Large intestine (tissue), 3 donors: ENCODE data around the gene TPO. TPM values are rescaled to one million over a fixed set of nuclear protein-coding genes. Genes with fewer than 3 reads are reported as not detected.
"Not testable (repeated sequence)": the region's sequence is repeated elsewhere in the genome, so short reads cannot be mapped to it uniquely, and the experiment has no call there.

Experiments used
- DNase-seq, 2 donors: peaks; one replicate each; pipeline versions ENCODE4 v3.0.0 to v3.0.0-alpha.2; 2013
- H3K27ac ChIP-seq: one replicate; pipeline ENCODE4 v1.5.1; 2013; ENCODE audit warnings: low read length
- H3K27me3 ChIP-seq: 2 replicates; pipeline ENCODE4 v1.6.1; 2013; ENCODE audit warnings: low read length; ENCODE audit not compliant: control insufficient read depth, insufficient read depth
- H3K36me3 ChIP-seq: 2 replicates; pipeline ENCODE4 v1.6.1; 2013; ENCODE audit warnings: low read length; ENCODE audit not compliant: control insufficient read depth, insufficient read depth
- H3K4me1 ChIP-seq: one replicate; pipeline ENCODE4 v1.6.1; 2013; ENCODE audit warnings: low read length; ENCODE audit not compliant: control insufficient read depth, insufficient read depth
- H3K4me3 ChIP-seq: one replicate; pipeline ENCODE4 v1.5.1; 2013; ENCODE audit warnings: low read length
- H3K9me3 ChIP-seq: one replicate; pipeline ENCODE4 v1.6.1; 2013; ENCODE audit warnings: mild to moderate bottlenecking, low read depth, low read length, moderate library complexity; ENCODE audit not compliant: control insufficient read depth
- WGBS: methylation state at CpG from one replicate; pipeline ENCODE4 v1.1.5; 2013; ENCODE audit warnings: low lambda C conversion rate; ENCODE audit not compliant: insufficient coverage; 5-methylcytosine and 5-hydroxymethylcytosine counted together
- polyA plus RNA-seq: library from polyadenylated mRNA; unstranded; fragments of 120-200 nt; gene quantifications from one replicate; pipeline ENCODE4 v1.2.1, GENCODE V29; 2013

The TPO gene
- polyA plus RNA-seq, 1 donor, result 0.30 TPM

- Histone ChIP-seq H3K27me3 (no peaks in the 10 kb centered on the region), H3K4me3 (no peak overlapping the region), H3K4me1 (no peaks in the 10 kb centered on the region), H3K27ac (no peak overlapping the region), H3K36me3 (no peaks in the 10 kb centered on the region), H3K9me3 (no peaks in the 10 kb centered on the region)
- WGBS, result no CpG with 5 or more reads among the region's 36 CpGs
- DNase-seq, result no peak
These were observed 99.3 kb downstream of the TPO start for GRCh38 chr2:1512321-1513289.

DNA sequence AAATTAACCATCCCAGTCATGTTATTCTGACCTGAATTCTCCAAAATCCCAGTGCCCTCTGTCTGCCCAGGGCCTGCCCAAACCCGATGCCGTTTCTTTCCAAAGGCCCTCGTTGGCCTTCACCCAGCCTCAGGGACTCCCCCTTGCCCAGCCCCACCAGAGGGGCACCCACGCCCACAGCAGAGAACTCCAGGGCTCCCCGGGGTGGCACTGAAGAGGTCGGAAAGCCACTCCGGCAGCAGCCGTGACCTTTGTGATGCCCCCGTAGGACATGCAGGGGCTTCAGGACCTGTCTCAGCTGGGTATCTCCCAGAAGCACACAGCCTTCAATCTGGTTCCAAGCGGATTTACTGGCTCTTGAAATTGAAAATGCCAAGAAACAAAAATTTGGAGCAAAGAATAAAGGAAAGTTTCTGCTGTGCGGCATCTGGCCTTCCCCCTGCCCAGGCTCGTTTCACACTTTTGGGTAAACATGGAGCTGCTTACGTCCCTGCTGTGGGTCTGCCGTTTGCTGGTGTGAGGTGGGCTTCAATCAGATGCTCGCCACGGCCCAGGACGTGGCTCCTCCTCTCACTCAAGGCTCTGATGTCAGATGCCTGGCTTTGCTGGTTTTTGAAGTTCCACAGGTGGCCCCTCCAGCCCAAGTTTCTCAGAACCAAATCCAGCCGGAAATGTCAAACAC, 101.3 kb downstream of the TPO start:
- no peaks in the 10 kb centered on the region for H3K4me1 ChIP-seq
- no CpG with 5 or more reads among the region's 18 CpGs for WGBS
- H3K36me3 ChIP-seq, result no peaks in the 10 kb centered on the region
- no peaks in the 10 kb centered on the region for H3K9me3 ChIP-seq
- H3K27ac ChIP-seq, result no peak overlapping the region
- DNase-seq, result no peak
- H3K27me3 ChIP-seq, result no peaks in the 10 kb centered on the region
- no peak overlapping the region for H3K4me3 ChIP-seq

DNA sequence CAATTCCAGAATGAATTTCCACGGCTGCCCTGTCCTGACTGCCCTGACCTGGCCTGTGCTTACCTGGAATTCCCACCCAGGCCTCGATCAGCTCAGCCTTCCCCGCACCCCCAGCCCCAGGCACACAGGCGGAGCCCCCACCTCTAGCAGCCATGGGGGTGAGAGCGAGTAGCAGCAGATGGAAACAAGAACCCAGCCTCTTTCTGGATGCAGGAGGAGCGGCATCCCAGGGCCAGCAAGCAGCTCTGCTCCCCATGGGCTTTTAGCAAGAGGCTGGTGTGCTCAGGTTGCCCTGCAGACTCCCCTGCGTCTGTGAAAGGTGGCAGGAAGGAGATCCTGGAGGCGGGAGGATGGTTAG, 101.8 kb downstream of the TPO start:
- no peaks in the 10 kb centered on the region for H3K36me3 ChIP-seq
- H3K4me1 ChIP-seq, result no peaks in the 10 kb centered on the region
- H3K9me3 ChIP-seq, result no peaks in the 10 kb centered on the region
- no peak overlapping the region for H3K4me3 ChIP-seq
- no peak for DNase-seq
- no CpG with 5 or more reads among the region's 8 CpGs for WGBS
- no peak overlapping the region for H3K27ac ChIP-seq
- no peaks in the 10 kb centered on the region for H3K27me3 ChIP-seq

DNA sequence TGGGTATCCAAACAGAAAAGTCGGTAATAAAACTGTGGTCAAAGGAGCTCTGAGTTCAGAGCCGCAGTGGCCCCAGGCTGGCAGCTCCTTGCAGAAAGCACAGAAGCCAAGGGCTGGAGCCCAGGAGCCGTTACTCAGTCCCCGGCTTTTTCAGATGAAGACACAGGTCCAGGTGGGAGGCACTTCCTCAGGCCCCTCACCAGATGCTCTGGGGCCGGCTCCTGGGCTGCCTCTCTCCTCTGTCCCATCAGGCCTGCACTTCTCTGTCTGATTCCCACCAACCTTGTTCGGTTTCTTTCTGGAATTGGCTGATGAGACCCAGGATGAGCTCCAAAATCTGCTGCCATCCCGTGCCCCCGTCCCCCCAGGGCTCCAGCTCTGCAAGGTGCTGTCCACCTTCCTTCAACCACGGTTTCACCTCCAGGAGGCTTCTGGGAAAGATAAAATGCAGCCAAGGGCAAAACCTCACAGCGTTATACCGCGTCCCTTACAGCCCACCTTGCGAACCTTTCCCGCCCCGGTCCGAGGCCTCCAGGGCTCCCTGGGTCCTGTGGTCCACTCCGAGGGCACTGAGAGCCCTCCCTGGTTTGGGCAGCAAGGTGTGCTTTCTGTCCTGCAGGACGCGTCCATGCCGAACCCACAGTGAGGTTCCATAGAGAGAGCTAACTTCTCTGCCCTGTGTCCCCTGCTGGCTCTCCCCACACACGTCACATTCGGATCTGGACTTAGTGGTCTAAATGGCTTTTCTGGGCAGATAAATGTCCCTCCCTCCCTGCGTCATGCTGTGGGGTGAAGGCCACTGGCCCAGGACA, 102.9 kb downstream of the TPO start:
- Histone ChIP-seq H3K27ac (no peak overlapping the region), H3K27me3 (no peaks in the 10 kb centered on the region), H3K4me3 (no peak overlapping the region), H3K9me3 (no peaks in the 10 kb centered on the region), H3K4me1 (no peaks in the 10 kb centered on the region), H3K36me3 (no peaks in the 10 kb centered on the region)
- WGBS, result no CpG with 5 or more reads among the region's 23 CpGs
- DNase-seq, result no peak

DNA sequence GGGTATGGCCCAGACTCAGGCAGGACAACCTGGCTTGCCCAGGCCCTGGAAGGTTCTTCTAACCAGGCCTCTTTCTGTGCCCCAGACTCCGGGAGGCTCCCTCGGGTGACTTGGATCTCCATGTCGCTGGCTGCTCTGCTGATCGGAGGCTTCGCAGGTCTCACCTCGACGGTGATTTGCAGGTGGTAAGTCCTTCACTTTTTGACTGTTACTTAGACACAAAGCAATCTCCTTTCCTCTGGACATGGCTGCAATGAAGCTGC, 103.5 kb downstream of the TPO start:
- H3K9me3 ChIP-seq, result no peaks in the 10 kb centered on the region
- no peaks in the 10 kb centered on the region for H3K4me1 ChIP-seq
- no peaks in the 10 kb centered on the region for H3K36me3 ChIP-seq
- no peak overlapping the region for H3K27ac ChIP-seq
- no peak overlapping the region for H3K4me3 ChIP-seq
- H3K27me3 ChIP-seq, result no peaks in the 10 kb centered on the region
- WGBS, result no CpG with 5 or more reads among the region's 7 CpGs
- DNase-seq, result no peak

- not testable (repeated sequence) for H3K27me3 ChIP-seq, H3K36me3 ChIP-seq, DNase-seq, H3K4me1 ChIP-seq, H3K4me3 ChIP-seq, H3K9me3 ChIP-seq, H3K27ac ChIP-seq
- WGBS, result no CpG with 5 or more reads among the region's 5 CpGs
These were observed 104.0 kb downstream of the TPO start for GRCh38 chr2:1517291-1517690.

GRCh38 chr2:1517786-1518185, 104.5 kb downstream of the TPO start:
- no peaks in the 10 kb centered on the region for H3K4me1 ChIP-seq
- no peaks in the 10 kb centered on the region for H3K27me3 ChIP-seq
- WGBS, result no CpG with 5 or more reads among the region's 5 CpGs
- H3K4me3 ChIP-seq, result no peak overlapping the region
- DNase-seq, result no peak
- no peaks in the 10 kb centered on the region for H3K36me3 ChIP-seq
- no peaks in the 10 kb centered on the region for H3K9me3 ChIP-seq
- H3K27ac ChIP-seq, result no peak overlapping the region

GRCh38 chr2:1518331-1518803, 105.1 kb downstream of the TPO start:
- no peaks in the 10 kb centered on the region for H3K27me3 ChIP-seq
- no CpG with 5 or more reads among the region's 3 CpGs for WGBS
- H3K36me3 ChIP-seq, result no peaks in the 10 kb centered on the region
- no peaks in the 10 kb centered on the region for H3K9me3 ChIP-seq
- no peaks in the 10 kb centered on the region for H3K4me1 ChIP-seq
- no peak overlapping the region for H3K4me3 ChIP-seq
- no peak overlapping the region for H3K27ac ChIP-seq
- no peak for DNase-seq

DNA sequence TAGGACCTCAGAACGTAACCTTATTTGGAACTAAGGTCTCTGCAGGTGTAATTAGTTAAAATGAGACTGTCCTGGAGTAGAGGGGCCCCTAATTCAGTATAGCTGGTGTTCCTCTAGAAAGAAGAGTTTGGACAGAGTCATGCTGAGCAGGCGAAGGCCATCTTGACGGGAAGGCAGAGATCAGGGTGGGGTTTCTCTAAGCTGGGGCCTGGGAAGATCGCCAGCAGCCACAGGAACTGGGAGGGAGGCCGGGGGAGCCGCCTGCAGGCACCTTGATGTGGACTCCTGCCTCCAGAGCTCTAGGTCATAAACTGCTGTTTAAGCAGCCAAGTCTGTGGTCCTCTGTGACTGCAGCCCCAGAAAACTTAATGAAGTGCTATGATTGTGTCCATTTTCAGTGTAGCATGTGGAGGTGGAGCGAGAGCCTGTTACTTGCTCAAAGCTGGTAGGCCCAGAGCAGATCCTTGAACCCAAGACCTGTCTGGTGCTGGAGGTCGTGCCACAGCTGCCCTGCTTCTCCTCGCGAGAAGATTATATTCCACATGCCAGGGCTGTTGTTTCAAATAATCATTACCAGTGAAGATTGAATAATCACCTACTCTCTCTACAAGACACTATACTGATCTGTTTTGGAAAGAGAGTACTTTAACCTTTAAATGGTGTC, 105.7 kb downstream of the TPO start:
- no peaks in the 10 kb centered on the region for H3K9me3 ChIP-seq
- no CpG with 5 or more reads among the region's 10 CpGs for WGBS

More for the DNA sequence above, 105.7 kb downstream of the TPO start:
- Histone ChIP-seq H3K4me1 (no peaks in the 10 kb centered on the region), H3K27me3 (no peaks in the 10 kb centered on the region), H3K4me3 (no peak overlapping the region), H3K36me3 (no peaks in the 10 kb centered on the region), H3K27ac (no peak overlapping the region)
- no peak for DNase-seq
